Measurements from ENCODE around the gene FKBP1A.

Gene FKBP1A

DNA sequence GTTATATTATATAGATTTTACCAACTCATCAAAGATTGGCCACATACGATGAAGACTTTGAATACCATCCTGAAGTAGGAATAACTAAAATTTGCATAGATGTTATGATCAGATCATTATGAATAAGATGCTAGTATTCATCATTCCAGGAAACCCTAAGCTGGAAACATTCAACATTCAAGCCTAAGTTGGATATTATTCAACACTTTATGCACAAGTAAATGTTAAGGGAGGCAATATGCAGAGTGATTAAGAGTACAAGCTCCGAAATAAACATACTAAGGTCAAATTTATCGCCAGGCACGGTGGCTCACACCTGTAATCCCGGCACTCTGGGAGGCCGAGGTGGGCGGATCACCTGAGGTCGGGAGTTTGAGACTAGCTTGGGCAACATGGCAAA is 43.4 kb upstream of the FKBP1A start:
- no peak overlapping the region for H3K4me3 ChIP-seq (ENCODE audit: low read depth, low read length)
- no peak for DNase-seq (ENCODE audit: low read depth)
- no peak for TF ChIP-seq CTCF (IDR thresholded peaks at IDR 0.05; ENCODE audit: insufficient read depth, low read depth, low read length, missing control alignments)

DNA sequence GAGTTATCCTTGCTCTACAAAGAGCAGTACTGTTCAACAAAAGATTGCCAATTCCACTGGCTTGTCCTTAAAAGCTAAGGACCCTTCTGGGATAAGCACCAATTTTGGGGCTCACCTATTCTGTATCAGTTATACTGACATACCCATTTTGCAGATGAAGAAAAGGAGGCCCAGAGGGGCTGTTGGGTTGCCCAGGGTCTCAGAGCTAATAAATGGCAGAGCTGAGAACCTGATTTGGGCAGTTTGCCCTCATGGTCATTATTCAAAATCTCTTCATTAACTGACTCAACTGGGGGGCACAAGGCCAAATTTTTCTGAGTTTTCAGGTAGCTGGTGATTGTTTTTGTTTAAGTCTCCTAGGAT is 42.5 kb upstream of the FKBP1A start:
- H3K4me3 ChIP-seq (ENCODE audit: low read depth, low read length), result no peak overlapping the region
- no peak for DNase-seq (ENCODE audit: low read depth)
- TF ChIP-seq CTCF (IDR thresholded peaks at IDR 0.05; ENCODE audit: insufficient read depth, low read depth, low read length, missing control alignments), result no peak

DNA sequence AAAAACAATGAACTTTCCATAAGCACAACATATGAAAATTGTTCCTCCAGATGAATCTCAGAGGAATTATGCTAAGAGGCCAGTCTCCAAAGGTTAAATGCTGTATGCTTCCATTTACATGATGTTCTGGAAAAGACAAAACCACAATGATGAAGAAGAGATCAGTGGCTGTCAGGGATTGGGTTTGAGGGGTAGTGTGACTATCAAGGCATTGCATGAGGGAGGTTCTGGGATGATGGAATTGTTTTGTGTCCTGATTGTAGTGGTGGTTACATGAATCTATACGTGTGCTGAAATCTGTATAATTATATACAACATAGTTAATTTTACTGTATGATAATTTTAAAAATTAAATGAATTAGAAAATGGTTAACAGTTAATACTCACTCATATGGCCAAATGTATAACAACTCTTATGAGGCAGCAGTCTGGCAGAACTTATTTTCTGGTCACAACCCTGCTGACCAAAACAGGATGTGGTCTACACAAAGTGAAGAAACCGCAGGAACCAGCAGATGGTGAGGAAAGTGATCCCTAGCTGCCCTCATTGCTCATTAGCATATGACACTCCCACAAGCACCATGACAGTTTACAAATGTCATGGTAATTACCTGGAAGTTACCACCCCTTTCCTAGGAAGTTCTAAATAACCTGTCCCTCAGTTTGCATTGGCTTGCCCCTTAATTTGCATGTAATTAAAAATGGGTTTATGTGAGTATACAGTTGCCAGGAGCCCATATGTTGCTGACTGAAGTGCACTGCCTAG is 41.9 kb upstream of the FKBP1A start:
- no peak for TF ChIP-seq CTCF (IDR thresholded peaks at IDR 0.05; ENCODE audit: insufficient read depth, low read depth, low read length, missing control alignments)
- DNase-seq (ENCODE audit: low read depth), result peak; percentile 89
- H3K4me3 ChIP-seq (ENCODE audit: low read depth, low read length), result no peak overlapping the region

- no peak overlapping the region for H3K4me3 ChIP-seq (ENCODE audit: low read depth, low read length)
- TF ChIP-seq CTCF (IDR thresholded peaks at IDR 0.05; ENCODE audit: insufficient read depth, low read depth, low read length, missing control alignments), result no peak
- no peak for DNase-seq (ENCODE audit: low read depth)
Observed at GRCh38 chr20:1431158-1431557, 38.3 kb upstream of the FKBP1A start.

GRCh38 chr20:1430004-1430451 is 37.2 kb upstream of the FKBP1A start:
- H3K4me3 ChIP-seq (ENCODE audit: low read depth, low read length), result no peak overlapping the region
- no peak for DNase-seq (ENCODE audit: low read depth)
- no peak for TF ChIP-seq CTCF (IDR thresholded peaks at IDR 0.05; ENCODE audit: insufficient read depth, low read depth, low read length, missing control alignments)

DNA sequence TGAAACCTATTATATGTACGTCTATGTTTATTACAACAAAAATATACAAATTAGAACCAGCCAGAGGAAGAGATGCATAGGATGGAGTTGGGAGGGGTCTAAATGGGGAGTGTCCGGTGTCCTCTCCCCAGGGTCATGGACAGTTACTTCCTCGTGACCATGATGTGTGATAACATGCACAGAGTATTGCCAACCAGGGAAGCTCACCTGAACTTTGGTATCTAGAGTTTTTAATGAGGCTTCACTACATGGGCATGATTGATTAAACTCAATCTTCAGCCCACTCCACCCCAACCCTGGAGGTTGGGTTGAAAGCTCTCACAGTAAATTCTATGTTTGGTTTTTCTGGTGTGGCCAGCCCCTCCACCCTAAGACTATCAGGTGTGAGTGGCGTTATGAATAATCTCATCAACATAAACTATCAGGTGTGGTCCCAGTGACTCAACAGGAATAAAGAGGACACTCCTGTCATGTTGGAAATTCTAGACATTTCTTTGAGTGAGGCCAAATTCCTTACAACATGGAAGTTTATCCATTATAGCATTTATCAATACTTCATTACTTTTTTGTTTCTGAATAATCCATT is 36.4 kb upstream of the FKBP1A start:
- H3K4me3 ChIP-seq (ENCODE audit: low read depth, low read length), result no peak overlapping the region
- DNase-seq (ENCODE audit: low read depth), result no peak
- TF ChIP-seq CTCF (IDR thresholded peaks at IDR 0.05; ENCODE audit: insufficient read depth, low read depth, low read length, missing control alignments), result no peak

Data from GM12865 (cell line).